Measurements from ENCODE around the gene MGAT5B. TPM values are rescaled to one million over a fixed set of nuclear protein-coding genes. Genes with fewer than 3 reads are reported as not detected.

MGAT5B gene
- total RNA-seq, 2 donors from 2014 or later, result 0.14 to 4.1 TPM

- no peak for DNase-seq (ENCODE audit: low spot score)
- Histone ChIP-seq H3K36me3 (no peaks in the 10 kb centered on the region), H3K27me3 (replicated peaks; ENCODE audit: insufficient read depth) (peaks cover 20% of the 10 kb centered on the region), H3K4me3 (no peak overlapping the region), H3K27ac (no peak overlapping the region), H3K9me3 (no peaks in the 10 kb centered on the region), H3K4me1 (replicated peaks) (no peaks in the 10 kb centered on the region)
- 11% methylated on average over 18 of the region's 80 CpGs for WGBS
- intact Hi-C loops (cut with DNase I), result loop anchor here (5.0 kb wide), 2 partner anchors 188 to 373 kb away; no protein-coding TSS in a partner anchor
- no peak for TF ChIP-seq CTCF (IDR thresholded peaks at IDR 0.05)
- no peak for TF ChIP-seq POLR2AphosphoS5 (IDR thresholded peaks at IDR 0.05)
- no peak for TF ChIP-seq POLR2A (IDR thresholded peaks at IDR 0.05)
Observed at GRCh38 chr17:76869496-76870376, 1.5 kb downstream of the MGAT5B start.

- Histone ChIP-seq H3K9me3 (no peaks in the 10 kb centered on the region), H3K4me1 (replicated peaks) (no peaks in the 10 kb centered on the region), H3K4me3 (no peak overlapping the region), H3K27ac (no peak overlapping the region), H3K27me3 (replicated peaks; ENCODE audit: insufficient read depth) (peaks cover 20% of the 10 kb centered on the region), H3K36me3 (no peaks in the 10 kb centered on the region)
- 11% methylated on average over 14 of the region's 16 CpGs for WGBS
- no peak for TF ChIP-seq CTCF (IDR thresholded peaks at IDR 0.05)
- TF ChIP-seq POLR2AphosphoS5 (IDR thresholded peaks at IDR 0.05), result no peak
- TF ChIP-seq POLR2A (IDR thresholded peaks at IDR 0.05), result no peak
- DNase-seq (ENCODE audit: low spot score), result no peak
- intact Hi-C loops (cut with DNase I), result no loop called here
Observed at GRCh38 chr17:76870377-76870714, 2.1 kb downstream of the MGAT5B start.

- no peaks in the 10 kb centered on the region for H3K4me1 ChIP-seq (replicated peaks)
- H3K27me3 ChIP-seq (replicated peaks; ENCODE audit: insufficient read depth), result peaks cover 20% of the 10 kb centered on the region
- no peaks in the 10 kb centered on the region for H3K9me3 ChIP-seq
- H3K36me3 ChIP-seq, result no peaks in the 10 kb centered on the region
- TF ChIP-seq POLR2A (IDR thresholded peaks at IDR 0.05), result no peak
- intact Hi-C loops (cut with DNase I), result no loop called here
- H3K4me3 ChIP-seq, result no peak overlapping the region
- 91% methylated on average over 4 of the region's 4 CpGs for WGBS
- no peak overlapping the region for H3K27ac ChIP-seq
- DNase-seq (ENCODE audit: low spot score), result no peak
Observed at GRCh38 chr17:76871668-76872067, 3.5 kb downstream of the MGAT5B start.

- no peaks in the 10 kb centered on the region for H3K36me3 ChIP-seq
- no peak overlapping the region for H3K27ac ChIP-seq
- no peak for DNase-seq (ENCODE audit: low spot score)
- 69% methylated on average over 14 of the region's 14 CpGs for WGBS
- no peak overlapping the region for H3K4me3 ChIP-seq
- intact Hi-C loops (cut with DNase I), result no loop called here
- H3K4me1 ChIP-seq (replicated peaks), result no peaks in the 10 kb centered on the region
- peaks cover 20% of the 10 kb centered on the region for H3K27me3 ChIP-seq (replicated peaks; ENCODE audit: insufficient read depth)
- TF ChIP-seq CTCF (IDR thresholded peaks at IDR 0.05), result no peak
- no peak for TF ChIP-seq POLR2AphosphoS5 (IDR thresholded peaks at IDR 0.05)
- TF ChIP-seq POLR2A (IDR thresholded peaks at IDR 0.05), result no peak
- no peaks in the 10 kb centered on the region for H3K9me3 ChIP-seq
Observed at GRCh38 chr17:76872221-76872873, 4.1 kb downstream of the MGAT5B start.

GRCh38 chr17:76872874-76873221 lies 4.6 kb downstream of the MGAT5B start:
- WGBS, result 87% methylated on average over 9 of the region's 9 CpGs
- Histone ChIP-seq H3K27me3 (replicated peaks; ENCODE audit: insufficient read depth) (peaks cover 20% of the 10 kb centered on the region), H3K36me3 (no peaks in the 10 kb centered on the region), H3K4me1 (replicated peaks) (no peaks in the 10 kb centered on the region), H3K27ac (no peak overlapping the region), H3K4me3 (no peak overlapping the region), H3K9me3 (no peaks in the 10 kb centered on the region)
- intact Hi-C loops (cut with DNase I), result no loop called here
- DNase-seq (ENCODE audit: low spot score), result no peak
- no peak for TF ChIP-seq CTCF (IDR thresholded peaks at IDR 0.05)
- no peak for TF ChIP-seq POLR2AphosphoS5 (IDR thresholded peaks at IDR 0.05)
- no peak for TF ChIP-seq POLR2A (IDR thresholded peaks at IDR 0.05)

Measured in prostate gland (tissue), 2 donors.